Measurements from ENCODE around the gene ARHGEF9.
"Not testable (repeated sequence)": the region's sequence is repeated elsewhere in the genome, so short reads cannot be mapped to it uniquely, and the experiment has no call there.

Gene ARHGEF9

GRCh38 chrX:63784902-63785707 is at the start of gene ARHGEF9:
ARHGEF9 (minus strand) TSS chrX:63785214; CDS start chrX:63785145, 69 bp downstream.
- no peak for TF ChIP-seq CTCF (IDR thresholded peaks at IDR 0.05; ENCODE audit: insufficient read depth, missing control alignments)
- DNase-seq (ENCODE audit: insufficient read length, low spot score) (no peak), FAIRE-seq (no peak)

GRCh38 chrX:63825446-63825845 is 40.4 kb upstream of the ARHGEF9 start:
- not testable (repeated sequence) for DNase-seq (ENCODE audit: insufficient read length, low spot score); FAIRE-seq

GRCh38 chrX:63818156-63818555 is 33.1 kb upstream of the ARHGEF9 start:
- DNase-seq (ENCODE audit: insufficient read length, low spot score) = no peak
- TF ChIP-seq CTCF (IDR thresholded peaks at IDR 0.05; ENCODE audit: insufficient read depth, missing control alignments) = no peak
- no peak for FAIRE-seq

GRCh38 chrX:63817696-63818095 is 32.7 kb upstream of the ARHGEF9 start:
- FAIRE-seq (no peak), DNase-seq (ENCODE audit: insufficient read length, low spot score) (no peak)
- TF ChIP-seq CTCF (IDR thresholded peaks at IDR 0.05; ENCODE audit: insufficient read depth, missing control alignments) = no peak

GRCh38 chrX:63812823-63813222 is 27.8 kb upstream of the ARHGEF9 start:
- FAIRE-seq (no peak), DNase-seq (ENCODE audit: insufficient read length, low spot score) (no peak)
- TF ChIP-seq CTCF (IDR thresholded peaks at IDR 0.05; ENCODE audit: insufficient read depth, missing control alignments) = no peak

- FAIRE-seq (no peak), DNase-seq (ENCODE audit: insufficient read length, low spot score) (no peak)
- TF ChIP-seq CTCF (IDR thresholded peaks at IDR 0.05; ENCODE audit: insufficient read depth, missing control alignments) = no peak
Observed at GRCh38 chrX:63810746-63811145, 25.7 kb upstream of the ARHGEF9 start.

- DNase-seq (ENCODE audit: insufficient read length, low spot score) (no peak), FAIRE-seq (no peak)
- no peak for TF ChIP-seq CTCF (IDR thresholded peaks at IDR 0.05; ENCODE audit: insufficient read depth, missing control alignments)
Observed at GRCh38 chrX:63809173-63809572, 24.2 kb upstream of the ARHGEF9 start.

- FAIRE-seq; DNase-seq (ENCODE audit: insufficient read length, low spot score): not testable (repeated sequence)
Observed at GRCh38 chrX:63795406-63795805, 10.4 kb upstream of the ARHGEF9 start.
